Upper lobe of left lung (tissue), 4 donors: ENCODE data around the gene BCL7B.

ENCODE experiments used
- POLR2A ChIP-seq, 4 donors: fragments of 450-650 bp; IDR thresholded peaks; one replicate each; pipeline ENCODE4 v1.5.1; 2016 to 2017; ENCODE audit warnings: antibody characterized with exemption in 4 of 4, mild to moderate bottlenecking in 2 of 4
- POLR2AphosphoS5 ChIP-seq, 2 donors: sonication (generic); formaldehyde crosslinking; IDR thresholded peaks; one replicate each; pipeline ENCODE4 v1.5.1; 2017; ENCODE audit warnings: antibody characterized with exemption in 2 of 2
- TF ChIP-seq, protein P1 (sequence below), 6 experiments: fragments of 450-650 bp in 4 of 6; fragments of 200-600 bp in 2 of 6; sonication (generic) in 2 of 6; IDR thresholded peaks; one replicate each; pipeline ENCODE4 v1.5.1; 2016 to 2019; ENCODE audit warnings: antibody characterized with exemption in 6 of 6

DNA sequence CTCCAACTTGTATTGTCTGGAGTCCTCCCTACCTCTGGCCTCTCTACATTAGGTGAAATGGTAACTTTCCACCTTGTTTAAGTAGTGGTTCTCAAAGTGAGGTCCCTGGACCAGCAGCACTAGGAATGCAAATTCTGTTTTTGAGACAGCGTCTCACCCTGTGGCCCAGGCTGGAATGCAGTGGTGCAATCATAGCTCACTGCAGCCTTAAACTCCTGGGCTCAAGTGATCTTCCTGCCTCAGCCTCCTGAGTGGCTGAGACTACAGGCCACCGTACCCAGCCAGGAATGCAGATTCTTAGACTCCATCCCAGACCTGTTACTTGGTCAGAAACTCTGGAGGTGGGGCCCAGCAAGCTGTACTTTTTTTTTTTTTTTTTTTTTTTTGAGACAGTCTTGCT is 27.7 kb upstream of the BCL7B start:
- TF ChIP-seq, protein P1, sequence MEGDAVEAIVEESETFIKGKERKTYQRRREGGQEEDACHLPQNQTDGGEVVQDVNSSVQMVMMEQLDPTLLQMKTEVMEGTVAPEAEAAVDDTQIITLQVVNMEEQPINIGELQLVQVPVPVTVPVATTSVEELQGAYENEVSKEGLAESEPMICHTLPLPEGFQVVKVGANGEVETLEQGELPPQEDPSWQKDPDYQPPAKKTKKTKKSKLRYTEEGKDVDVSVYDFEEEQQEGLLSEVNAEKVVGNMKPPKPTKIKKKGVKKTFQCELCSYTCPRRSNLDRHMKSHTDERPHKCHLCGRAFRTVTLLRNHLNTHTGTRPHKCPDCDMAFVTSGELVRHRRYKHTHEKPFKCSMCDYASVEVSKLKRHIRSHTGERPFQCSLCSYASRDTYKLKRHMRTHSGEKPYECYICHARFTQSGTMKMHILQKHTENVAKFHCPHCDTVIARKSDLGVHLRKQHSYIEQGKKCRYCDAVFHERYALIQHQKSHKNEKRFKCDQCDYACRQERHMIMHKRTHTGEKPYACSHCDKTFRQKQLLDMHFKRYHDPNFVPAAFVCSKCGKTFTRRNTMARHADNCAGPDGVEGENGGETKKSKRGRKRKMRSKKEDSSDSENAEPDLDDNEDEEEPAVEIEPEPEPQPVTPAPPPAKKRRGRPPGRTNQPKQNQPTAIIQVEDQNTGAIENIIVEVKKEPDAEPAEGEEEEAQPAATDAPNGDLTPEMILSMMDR (IDR thresholded peaks at IDR 0.05): no peak
- TF ChIP-seq POLR2A (IDR thresholded peaks at IDR 0.05) (no peak), POLR2AphosphoS5 (IDR thresholded peaks at IDR 0.05) (no peak)
